OCI-LY1 (cell line): ENCODE results near the gene SNX24.
A peak's percentile ranks its signal among the peaks of the same experiment; 100 is the strongest.

Experiments
- H2AFZ ChIP-seq: fragments of 200-600 bp; sonication (generic), shearing (Covaris generic); 2 replicates; pipeline ENCODE4 v1.6.0; 2014; ENCODE audit warnings: antibody characterized with exemption, mild to moderate bottlenecking, low read length
- H3F3A ChIP-seq: fragments of 200-600 bp; sonication (generic), shearing (Covaris generic); 2 replicates; pipeline ENCODE4 v1.6.0; 2014; ENCODE audit warnings: mild to moderate bottlenecking, antibody characterized with exemption, low read length, moderate library complexity; ENCODE audit not compliant: insufficient read depth
- H3K27ac ChIP-seq: fragments of 200-600 bp; sonication (generic); 2 replicates; pipeline ENCODE4 v1.5.1; 2014; ENCODE audit warnings: low read length, mixed run types, mild to moderate bottlenecking, low read depth; ENCODE audit not compliant: poor library complexity, severe bottlenecking
- H3K27me3 ChIP-seq: fragments of 200-600 bp; sonication (generic); 2 replicates; pipeline ENCODE4 v1.6.0; 2014; ENCODE audit warnings: antibody characterized with exemption, mild to moderate bottlenecking, low read length, moderate library complexity; ENCODE audit not compliant: insufficient read depth
- H3K36me3 ChIP-seq: fragments of 200-600 bp; sonication (generic); 2 replicates; pipeline ENCODE4 v1.6.1; 2014; ENCODE audit warnings: mild to moderate bottlenecking, antibody characterized with exemption, low read length, moderate library complexity, mixed read lengths; ENCODE audit not compliant: insufficient read depth
- H3K4me1 ChIP-seq: fragments of 200-600 bp; sonication (generic); 2 replicates; pipeline ENCODE4 v1.5.1; 2014; ENCODE audit warnings: mild to moderate bottlenecking, low read length, moderate library complexity; ENCODE audit not compliant: insufficient read depth, severe bottlenecking
- H3K4me2 ChIP-seq: fragments of 200-600 bp; sonication (generic), shearing (Covaris generic); 2 replicates; pipeline ENCODE4 v1.6.1; 2014; ENCODE audit warnings: low read length
- H3K4me3 ChIP-seq: fragments of 200-600 bp; sonication (generic); 2 replicates; pipeline ENCODE4 v1.5.1; 2014; ENCODE audit warnings: low read length, low read depth, mild to moderate bottlenecking, mixed read lengths; ENCODE audit not compliant: poor library complexity, severe bottlenecking
- H3K79me2 ChIP-seq: fragments of 200-600 bp; shearing (Covaris generic); 2 replicates; pipeline ENCODE4 v1.6.1; 2016; ENCODE audit warnings: mixed run types, low read length, mixed read lengths; ENCODE audit not compliant: insufficient read depth
- H3K9ac ChIP-seq: fragments of 200-600 bp; sonication (generic), shearing (Covaris generic); 2 replicates; pipeline ENCODE4 v1.6.1; 2014; ENCODE audit warnings: mild to moderate bottlenecking, low read length, mixed read lengths
- H3K9me2 ChIP-seq: fragments of 200-600 bp; sonication (generic), shearing (Covaris generic); 2 replicates; pipeline ENCODE4 v1.6.1; 2014; ENCODE audit warnings: low read depth, mild to moderate bottlenecking, low read length, mixed read lengths
- H3K9me3 ChIP-seq: fragments of 200-600 bp; shearing (Covaris generic); 2 replicates; pipeline ENCODE4 v1.6.1; 2014; ENCODE audit warnings: low read length, mixed read lengths
- H4K20me1 ChIP-seq: fragments of 200-600 bp; sonication (generic), shearing (Covaris generic); 2 replicates; pipeline ENCODE4 v1.6.0; 2016; ENCODE audit warnings: mild to moderate bottlenecking, low read length; ENCODE audit not compliant: insufficient read depth
- CTCF ChIP-seq: fragments of 200-600 bp; sonication (generic), shearing (Covaris generic); IDR thresholded peaks from 2 replicates; pipeline ENCODE4 v1.5.1; 2017; ENCODE audit warnings: mild to moderate bottlenecking, antibody characterized with exemption, low read length, moderate library complexity, mixed read lengths
- EZH2 ChIP-seq: fragments of 200-600 bp; sonication (generic), shearing (Covaris generic); IDR thresholded peaks from 2 replicates; pipeline ENCODE4 v1.8.0; 2017; ENCODE audit warnings: borderline replicate concordance, mixed run types, mild to moderate bottlenecking, antibody characterized with exemption, low read length, moderate library complexity, mixed read lengths

Gene SNX24, protein sequence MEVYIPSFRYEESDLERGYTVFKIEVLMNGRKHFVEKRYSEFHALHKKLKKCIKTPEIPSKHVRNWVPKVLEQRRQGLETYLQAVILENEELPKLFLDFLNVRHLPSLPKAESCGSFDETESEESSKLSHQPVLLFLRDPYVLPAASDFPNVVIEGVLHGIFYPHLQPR

GRCh38 chr5:122845229-122846050, at the start of gene SNX24:
SNX24 (plus strand) TSS chr5:122845613; CDS start chr5:122845634, 21 bp downstream.
- Histone ChIP-seq H2AFZ (peak within 1 kb of the TSS; percentile 82), H3K36me3 (no peaks in the 10 kb centered on the region), H3K4me1 (peaks cover 19% of the 10 kb centered on the region), H3K9me3 (no peaks in the 10 kb centered on the region), H3K4me3 (peak within 1 kb of the TSS; percentile 71), H3K9me2 (no peaks in the 10 kb centered on the region), H3K27me3 (no peaks in the 10 kb centered on the region), H3K79me2 (no peaks in the 10 kb centered on the region), H3K9ac (peak within 1 kb of the TSS; percentile 70), H3K4me2 (peak within 1 kb of the TSS; percentile 83), H4K20me1 (no peaks in the 10 kb centered on the region), H3K27ac (no peak within 1 kb of the TSS), H3F3A (0 out of 2 replicates have a peak, but pooled peaks cover 5% of the 10 kb centered on the region)
- TF ChIP-seq CTCF = no peak
- TF ChIP-seq EZH2 = no peak

- TF ChIP-seq EZH2 = no peak
- no peak for TF ChIP-seq CTCF
- no peaks in the 10 kb centered on the region for H3K4me1 ChIP-seq
- H2AFZ ChIP-seq = no peak overlapping the region
- H3K4me3 ChIP-seq = no peak overlapping the region
- no peak overlapping the region for H3K27ac ChIP-seq
- H3K9me2 ChIP-seq = no peaks in the 10 kb centered on the region
- no peaks in the 10 kb centered on the region for H3K9me3 ChIP-seq
- no peaks in the 10 kb centered on the region for H4K20me1 ChIP-seq
- H3K9ac ChIP-seq = no peak overlapping the region
- H3K27me3 ChIP-seq = no peaks in the 10 kb centered on the region
- no peaks in the 10 kb centered on the region for H3F3A ChIP-seq
- no peaks in the 10 kb centered on the region for H3K79me2 ChIP-seq
- peaks cover 83% of the 10 kb centered on the region for H3K36me3 ChIP-seq
- H3K4me2 ChIP-seq = no peak overlapping the region
These were observed 39.9 kb upstream of the SNX24 start for GRCh38 chr5:122805481-122805880.

GRCh38 chr5:122810405-122810804, 35.0 kb upstream of the SNX24 start:
- H3K4me2 ChIP-seq = no peak overlapping the region
- H3F3A ChIP-seq = no peaks in the 10 kb centered on the region
- H3K9me2 ChIP-seq = no peaks in the 10 kb centered on the region
- no peak overlapping the region for H3K4me3 ChIP-seq
- no peaks in the 10 kb centered on the region for H4K20me1 ChIP-seq
- TF ChIP-seq EZH2 (no peak), CTCF (no peak)
- no peaks in the 10 kb centered on the region for H3K4me1 ChIP-seq
- H3K9me3 ChIP-seq = no peaks in the 10 kb centered on the region
- H3K79me2 ChIP-seq = no peaks in the 10 kb centered on the region
- H3K27ac ChIP-seq = no peak overlapping the region
- H3K27me3 ChIP-seq = no peaks in the 10 kb centered on the region
- no peak overlapping the region for H2AFZ ChIP-seq
- H3K36me3 ChIP-seq = peaks cover 58% of the 10 kb centered on the region
- no peak overlapping the region for H3K9ac ChIP-seq
